HEK293 (cell line): ENCODE measurements around the gene ZCCHC10.

Source experiments
- HIC1 ChIP-seq: fragments of 450-650 bp; formaldehyde crosslinking; IDR thresholded peaks from 2 replicates; pipeline ENCODE4 v1.5.1; 2016; ENCODE audit warnings: missing biosample characterization, missing genetic modification characterization
- HOXD13 ChIP-seq: sonication (generic); formaldehyde crosslinking; IDR thresholded peaks from 2 replicates; pipeline ENCODE4 v1.8.0; 2022; ENCODE audit warnings: missing genetic modification reagents, borderline replicate concordance
- ZBTB11 ChIP-seq: fragments of 450-650 bp; formaldehyde crosslinking; conservative IDR thresholded peaks from 2 replicates; pipeline ENCODE4 v1.5.1; 2016; ENCODE audit warnings: low read depth, missing biosample characterization, missing genetic modification characterization
- ZFP3 ChIP-seq: fragments of 450-650 bp; formaldehyde crosslinking; IDR thresholded peaks from 2 replicates; pipeline ENCODE4 v1.5.1; 2016; ENCODE audit warnings: low read depth, missing biosample characterization, missing genetic modification characterization
- ZNF10 ChIP-seq: fragments of 450-650 bp; formaldehyde crosslinking; IDR thresholded peaks from 2 replicates; pipeline ENCODE4 v1.5.1; 2017; ENCODE audit warnings: missing biosample characterization, missing genetic modification characterization
- ZNF121 ChIP-seq: fragments of 450-650 bp; formaldehyde crosslinking; IDR thresholded peaks from 2 replicates; pipeline ENCODE4 v1.5.1; 2016; ENCODE audit warnings: missing biosample characterization, missing genetic modification characterization
- ZNF223 ChIP-seq: fragments of 450-650 bp; formaldehyde crosslinking; IDR thresholded peaks from 2 replicates; pipeline ENCODE4 v1.5.1; 2016; ENCODE audit warnings: missing biosample characterization, missing genetic modification characterization
- ZNF24 ChIP-seq: fragments of 450-650 bp; formaldehyde crosslinking; IDR thresholded peaks from 2 replicates; pipeline ENCODE4 v1.5.1; 2016; ENCODE audit warnings: missing biosample characterization, missing genetic modification characterization
- ZNF404 ChIP-seq: fragments of 450-650 bp; formaldehyde crosslinking; IDR thresholded peaks from 2 replicates; pipeline ENCODE4 v1.5.1; 2017; ENCODE audit warnings: missing biosample characterization, missing genetic modification characterization
- ZNF449 ChIP-seq: fragments of 450-650 bp; formaldehyde crosslinking; IDR thresholded peaks from 2 replicates; pipeline ENCODE4 v1.5.1; 2017; ENCODE audit warnings: missing biosample characterization, mild to moderate bottlenecking, missing genetic modification characterization, moderate library complexity
- ZNF843 ChIP-seq: fragments of 450-650 bp; formaldehyde crosslinking; IDR thresholded peaks from 2 replicates; pipeline ENCODE4 v1.5.1; 2016; ENCODE audit warnings: missing biosample characterization, missing genetic modification characterization
- ZSCAN18 ChIP-seq: fragments of 450-650 bp; formaldehyde crosslinking; IDR thresholded peaks from 2 replicates; pipeline ENCODE4 v1.5.1; 2016; ENCODE audit warnings: missing biosample characterization, missing genetic modification characterization
- TF ChIP-seq, protein P1 (sequence below): fragments of 450-650 bp; formaldehyde crosslinking; IDR thresholded peaks from 2 replicates; pipeline ENCODE4 v1.5.1; 2016; ENCODE audit warnings: missing biosample characterization, missing genetic modification characterization
- TF ChIP-seq, protein P2 (sequence below): fragments of 450-650 bp; formaldehyde crosslinking; IDR thresholded peaks from 2 replicates; pipeline ENCODE4; 2016; ENCODE audit warnings: missing biosample characterization, missing genetic modification characterization
- TF ChIP-seq, protein P3 (sequence below): fragments of 450-650 bp; formaldehyde crosslinking; IDR thresholded peaks from 2 replicates; pipeline ENCODE4 v1.5.1; 2016; ENCODE audit warnings: missing biosample characterization, missing genetic modification characterization
- TF ChIP-seq, protein P4 (sequence below): fragments of 450-650 bp; formaldehyde crosslinking; IDR thresholded peaks from 2 replicates; pipeline ENCODE4 v1.5.1; 2016; ENCODE audit warnings: missing biosample characterization, missing genetic modification characterization
- TF ChIP-seq, protein P5 (sequence below): fragments of 450-650 bp; formaldehyde crosslinking; IDR thresholded peaks from 2 replicates; pipeline ENCODE4 v1.5.1; 2017; ENCODE audit warnings: missing biosample characterization, missing genetic modification characterization

Gene ZCCHC10

DNA sequence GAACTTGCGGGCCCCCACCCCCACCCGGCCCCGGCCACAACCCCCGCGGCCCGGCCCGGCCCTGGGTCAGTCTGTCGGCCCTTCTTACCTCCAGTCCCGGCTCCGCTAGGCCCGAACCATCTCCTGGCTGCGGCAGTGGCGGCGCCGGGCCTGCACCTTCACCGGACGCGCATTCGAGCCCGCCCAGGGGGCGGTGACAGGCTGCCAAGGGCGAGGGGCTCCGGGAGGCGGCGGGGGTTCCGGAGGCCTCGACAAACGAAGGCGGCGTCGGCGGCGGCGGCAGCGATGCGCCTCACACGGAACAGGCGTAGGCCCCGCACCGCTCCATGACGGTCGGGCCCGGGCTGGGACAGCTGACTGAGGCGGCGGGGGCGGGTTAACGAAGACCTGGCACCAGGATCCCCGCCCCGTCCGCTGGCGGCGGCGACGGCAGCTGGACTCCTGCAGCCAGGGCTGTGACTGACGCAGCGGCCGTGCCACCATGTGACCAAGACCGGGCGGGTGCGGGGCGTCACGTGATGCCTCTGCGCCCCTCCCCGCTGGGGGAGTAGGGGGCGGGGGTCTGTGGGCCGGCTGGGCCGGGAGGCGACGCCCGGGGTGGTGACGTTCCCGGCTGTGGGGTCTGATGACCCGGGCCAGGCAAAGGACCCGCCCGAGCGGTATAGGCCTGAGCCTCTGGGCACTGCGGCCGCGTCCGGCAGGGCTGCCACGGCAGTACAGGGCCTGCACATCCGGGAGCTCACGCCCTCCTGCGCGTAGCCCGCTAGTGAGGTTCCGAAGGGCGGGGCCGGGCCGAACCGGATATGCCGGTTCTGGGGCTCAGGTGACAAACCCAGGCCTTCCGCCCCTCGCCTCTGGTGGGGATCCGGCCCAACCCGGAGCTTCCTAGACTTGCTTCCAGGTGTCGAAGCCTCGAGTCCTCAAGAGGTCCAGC, 62.9 kb downstream of the ZCCHC10 start, which contains the start of gene AFF4 (continued):
- TF ChIP-seq, protein P1, sequence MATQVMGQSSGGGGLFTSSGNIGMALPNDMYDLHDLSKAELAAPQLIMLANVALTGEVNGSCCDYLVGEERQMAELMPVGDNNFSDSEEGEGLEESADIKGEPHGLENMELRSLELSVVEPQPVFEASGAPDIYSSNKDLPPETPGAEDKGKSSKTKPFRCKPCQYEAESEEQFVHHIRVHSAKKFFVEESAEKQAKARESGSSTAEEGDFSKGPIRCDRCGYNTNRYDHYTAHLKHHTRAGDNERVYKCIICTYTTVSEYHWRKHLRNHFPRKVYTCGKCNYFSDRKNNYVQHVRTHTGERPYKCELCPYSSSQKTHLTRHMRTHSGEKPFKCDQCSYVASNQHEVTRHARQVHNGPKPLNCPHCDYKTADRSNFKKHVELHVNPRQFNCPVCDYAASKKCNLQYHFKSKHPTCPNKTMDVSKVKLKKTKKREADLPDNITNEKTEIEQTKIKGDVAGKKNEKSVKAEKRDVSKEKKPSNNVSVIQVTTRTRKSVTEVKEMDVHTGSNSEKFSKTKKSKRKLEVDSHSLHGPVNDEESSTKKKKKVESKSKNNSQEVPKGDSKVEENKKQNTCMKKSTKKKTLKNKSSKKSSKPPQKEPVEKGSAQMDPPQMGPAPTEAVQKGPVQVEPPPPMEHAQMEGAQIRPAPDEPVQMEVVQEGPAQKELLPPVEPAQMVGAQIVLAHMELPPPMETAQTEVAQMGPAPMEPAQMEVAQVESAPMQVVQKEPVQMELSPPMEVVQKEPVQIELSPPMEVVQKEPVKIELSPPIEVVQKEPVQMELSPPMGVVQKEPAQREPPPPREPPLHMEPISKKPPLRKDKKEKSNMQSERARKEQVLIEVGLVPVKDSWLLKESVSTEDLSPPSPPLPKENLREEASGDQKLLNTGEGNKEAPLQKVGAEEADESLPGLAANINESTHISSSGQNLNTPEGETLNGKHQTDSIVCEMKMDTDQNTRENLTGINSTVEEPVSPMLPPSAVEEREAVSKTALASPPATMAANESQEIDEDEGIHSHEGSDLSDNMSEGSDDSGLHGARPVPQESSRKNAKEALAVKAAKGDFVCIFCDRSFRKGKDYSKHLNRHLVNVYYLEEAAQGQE (tag by site-specific recombination): no peak
- TF ChIP-seq, protein P2, sequence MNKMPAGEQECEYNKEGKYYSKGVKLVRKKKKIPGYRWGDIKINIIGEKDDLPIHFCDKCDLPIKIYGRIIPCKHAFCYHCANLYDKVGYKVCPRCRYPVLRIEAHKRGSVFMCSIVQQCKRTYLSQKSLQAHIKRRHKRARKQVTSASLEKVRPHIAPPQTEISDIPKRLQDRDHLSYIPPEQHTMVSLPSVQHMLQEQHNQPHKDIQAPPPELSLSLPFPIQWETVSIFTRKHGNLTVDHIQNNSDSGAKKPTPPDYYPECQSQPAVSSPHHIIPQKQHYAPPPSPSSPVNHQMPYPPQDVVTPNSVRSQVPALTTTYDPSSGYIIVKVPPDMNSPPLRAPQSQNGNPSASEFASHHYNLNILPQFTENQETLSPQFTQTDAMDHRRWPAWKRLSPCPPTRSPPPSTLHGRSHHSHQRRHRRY (tag by site-specific recombination): 0 out of 2 replicates have a peak, but pooled peaks have one; percentile 21
- TF ChIP-seq ZNF449 (tag by site-specific recombination): no peak; the same call in none of the 2 replicates
- TF ChIP-seq, protein P3, sequence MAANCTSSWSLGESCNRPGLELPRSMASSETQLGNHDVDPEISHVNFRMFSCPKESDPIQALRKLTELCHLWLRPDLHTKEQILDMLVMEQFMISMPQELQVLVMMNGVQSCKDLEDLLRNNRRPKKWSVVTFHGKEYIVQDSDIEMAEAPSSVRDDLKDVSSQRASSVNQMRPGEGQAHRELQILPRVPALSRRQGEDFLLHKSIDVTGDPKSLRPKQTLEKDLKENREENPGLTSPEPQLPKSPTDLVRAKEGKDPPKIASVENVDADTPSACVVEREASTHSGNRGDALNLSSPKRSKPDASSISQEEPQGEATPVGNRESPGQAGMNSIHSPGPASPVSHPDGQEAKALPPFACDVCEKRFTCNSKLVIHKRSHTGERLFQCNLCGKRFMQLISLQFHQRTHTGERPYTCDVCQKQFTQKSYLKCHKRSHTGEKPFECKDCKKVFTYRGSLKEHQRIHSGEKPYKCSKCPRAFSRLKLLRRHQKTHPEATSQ: 0 out of 2 replicates have a peak, but pooled peaks have one; percentile 34
- no peak for TF ChIP-seq ZSCAN18
- TF ChIP-seq, protein P4, sequence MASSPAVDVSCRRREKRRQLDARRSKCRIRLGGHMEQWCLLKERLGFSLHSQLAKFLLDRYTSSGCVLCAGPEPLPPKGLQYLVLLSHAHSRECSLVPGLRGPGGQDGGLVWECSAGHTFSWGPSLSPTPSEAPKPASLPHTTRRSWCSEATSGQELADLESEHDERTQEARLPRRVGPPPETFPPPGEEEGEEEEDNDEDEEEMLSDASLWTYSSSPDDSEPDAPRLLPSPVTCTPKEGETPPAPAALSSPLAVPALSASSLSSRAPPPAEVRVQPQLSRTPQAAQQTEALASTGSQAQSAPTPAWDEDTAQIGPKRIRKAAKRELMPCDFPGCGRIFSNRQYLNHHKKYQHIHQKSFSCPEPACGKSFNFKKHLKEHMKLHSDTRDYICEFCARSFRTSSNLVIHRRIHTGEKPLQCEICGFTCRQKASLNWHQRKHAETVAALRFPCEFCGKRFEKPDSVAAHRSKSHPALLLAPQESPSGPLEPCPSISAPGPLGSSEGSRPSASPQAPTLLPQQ (tag by site-specific recombination): peak; percentile 70; the same call in 1 of the 2 replicates
- TF ChIP-seq ZNF223: peak; percentile 78
- TF ChIP-seq ZBTB11 (tag by site-specific recombination): peak; percentile 80
- TF ChIP-seq ZNF121 (tag by site-specific recombination): peak; percentile 99
- peak; percentile 71 for TF ChIP-seq ZNF843 (tag by site-specific recombination)
- peak; percentile 93 for TF ChIP-seq HIC1 (tag by site-specific recombination)
- TF ChIP-seq ZNF404 (tag by site-specific recombination): no peak
- no peak for TF ChIP-seq ZFP3 (tag by site-specific recombination)
- TF ChIP-seq, protein P5, sequence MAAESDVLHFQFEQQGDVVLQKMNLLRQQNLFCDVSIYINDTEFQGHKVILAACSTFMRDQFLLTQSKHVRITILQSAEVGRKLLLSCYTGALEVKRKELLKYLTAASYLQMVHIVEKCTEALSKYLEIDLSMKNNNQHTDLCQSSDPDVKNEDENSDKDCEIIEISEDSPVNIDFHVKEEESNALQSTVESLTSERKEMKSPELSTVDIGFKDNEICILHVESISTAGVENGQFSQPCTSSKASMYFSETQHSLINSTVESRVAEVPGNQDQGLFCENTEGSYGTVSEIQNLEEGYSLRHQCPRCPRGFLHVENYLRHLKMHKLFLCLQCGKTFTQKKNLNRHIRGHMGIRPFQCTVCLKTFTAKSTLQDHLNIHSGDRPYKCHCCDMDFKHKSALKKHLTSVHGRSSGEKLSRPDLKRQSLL: peak; percentile 49; the same call in 1 of the 2 replicates
- no peak for TF ChIP-seq HOXD13 (CRISPR knock-in tag)
- peak; percentile 78; the same call in 1 of the 2 replicates for TF ChIP-seq ZNF24 (tag by site-specific recombination)
- peak; percentile 59 for TF ChIP-seq ZNF10
